Uterus (tissue), 4 donors: ENCODE data around the gene CHCHD1. TPM values are rescaled to one million over a fixed set of nuclear protein-coding genes. Genes with fewer than 3 reads are reported as not detected.

Source experiments
- DNase-seq, 2 donors: peaks; one replicate each; pipeline ENCODE4 v3.0.0-alpha.2; 2019 to 2020
- H3K27ac ChIP-seq, 2 donors: fragments of 200-600 bp; sonication (generic); 1 replicate in 1 of 2; 2 replicates in 1 of 2; pipeline ENCODE4 v1.5.1; 2016 to 2018
- H3K27me3 ChIP-seq, 2 donors: fragments of 200-600 bp; sonication (generic); one replicate each; pipeline ENCODE4 v1.5.1; 2018 to 2019; ENCODE audit warnings: control low read depth in 1 of 2
- H3K36me3 ChIP-seq, 2 donors: fragments of 200-600 bp; sonication (generic); one replicate each; pipeline ENCODE4 v1.5.1; 2019; ENCODE audit warnings: control low read depth in 1 of 2
- H3K4me1 ChIP-seq, 2 donors: fragments of 200-600 bp; sonication (generic); one replicate each; pipeline ENCODE4 v1.5.1; 2018 to 2019; ENCODE audit warnings: control low read depth in 1 of 2
- H3K4me3 ChIP-seq, 2 donors: fragments of 200-600 bp; sonication (generic); 1 replicate in 1 of 2; 2 replicates in 1 of 2; pipeline ENCODE4 v1.5.1; 2018 to 2019; ENCODE audit warnings: mild to moderate bottlenecking in 1 of 2
- H3K9me3 ChIP-seq, 2 donors: fragments of 200-600 bp; sonication (generic); one replicate each; pipeline ENCODE4 v1.5.1; 2019; ENCODE audit warnings: control low read depth in 1 of 2
- POLR2A ChIP-seq, 2 donors: fragments of 450-650 bp; IDR thresholded peaks; one replicate each; pipeline ENCODE4 v1.6.1; 2016; ENCODE audit warnings: antibody characterized with exemption in 2 of 2, mild to moderate bottlenecking in 1 of 2, moderate library complexity in 1 of 2
- intact Hi-C: fragments of 100-400 bp; cut with DNase I; formaldehyde crosslinking; loops from one replicate; pipeline ENCODE4 v1.15.1; 2023; ENCODE audit warnings: low total_unique reads
- total RNA-seq, 4 donors: library from RNA; depleted of rRNA in 3 of 4; stranded (reverse); fragments of >200 nt in 3 of 4; gene quantifications; one replicate each; pipeline versions ENCODE4 v1.1.0 to v1.2.4, GENCODE V29; 2014 to 2023
- TF ChIP-seq, protein P1 (sequence below), 4 experiments: fragments of 200-600 bp in 2 of 4; fragments of 450-650 bp in 2 of 4; sonication (generic) in 2 of 4; IDR thresholded peaks; one replicate each; pipeline ENCODE4 v1.5.1; 2016 to 2019; ENCODE audit warnings: antibody characterized with exemption in 4 of 4, mild to moderate bottlenecking in 2 of 4, moderate library complexity in 1 of 4
- donor health status: DM: yes; HTN: yes; CAD: no.

The CHCHD1 gene
- total RNA-seq: 10 to 100 TPM in 2 of 4 donors, 1 to 10 TPM in 2; 7.1 to 15.3 (median 11.0) TPM

DNA sequence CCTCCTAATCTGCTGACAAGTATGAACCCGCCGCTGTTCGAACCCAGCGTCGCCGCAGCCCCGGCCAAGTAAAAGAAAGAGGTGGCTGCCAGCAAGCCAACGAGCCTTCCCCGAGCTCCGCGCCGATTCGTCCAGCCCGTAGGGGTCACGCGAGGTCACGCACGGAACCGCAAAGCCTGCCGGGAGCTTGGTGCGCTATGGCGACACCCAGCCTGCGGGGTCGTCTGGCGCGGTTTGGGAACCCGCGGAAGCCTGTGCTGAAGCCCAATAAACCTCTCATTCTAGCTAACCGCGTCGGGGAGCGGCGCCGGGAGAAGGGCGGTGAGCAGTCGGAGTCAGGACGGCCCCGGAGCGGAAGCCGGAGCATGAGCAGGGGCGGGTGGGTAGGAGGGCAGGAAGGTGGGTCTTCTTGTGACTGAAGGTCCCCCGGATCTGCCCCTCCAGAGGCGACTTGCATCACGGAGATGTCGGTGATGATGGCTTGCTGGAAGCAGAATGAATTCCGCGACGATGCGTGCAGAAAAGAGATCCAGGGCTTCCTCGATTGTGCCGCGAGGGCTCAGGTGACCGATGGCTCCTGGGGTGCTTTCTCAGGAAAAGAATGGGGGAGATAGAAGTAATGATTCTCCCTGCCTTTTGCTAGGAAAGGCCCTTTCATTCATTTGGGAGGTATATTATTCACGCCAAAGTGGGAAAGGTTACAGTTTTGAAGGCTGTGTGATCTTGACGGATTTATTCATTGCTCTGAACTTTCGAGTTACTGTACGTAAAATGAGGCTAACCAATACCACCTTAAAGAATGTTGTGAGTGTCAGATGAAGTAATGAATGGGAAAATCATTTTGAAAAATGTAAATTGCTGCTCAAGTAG, at the start of gene CHCHD1:
CHCHD1 (plus strand) TSS at position 170 of the 870 bp plus-strand sequence; CDS start at position 198, 28 bp downstream.
- H3K36me3 ChIP-seq: no peaks in the 10 kb centered on the region
- H3K27me3 ChIP-seq: no peaks in the 10 kb centered on the region
- intact Hi-C loops: no loop called here
- peak; percentile 89 to 92 for DNase-seq
- H3K4me1 ChIP-seq: no peaks in the 10 kb centered on the region
- H3K27ac ChIP-seq: peak within 1 kb of the TSS; percentile 91 to 94
- no peaks in the 10 kb centered on the region for H3K9me3 ChIP-seq
- peak in 1 of 2 donors; percentile 54 for TF ChIP-seq POLR2A (IDR thresholded peaks at IDR 0.05)
- TF ChIP-seq, protein P1, sequence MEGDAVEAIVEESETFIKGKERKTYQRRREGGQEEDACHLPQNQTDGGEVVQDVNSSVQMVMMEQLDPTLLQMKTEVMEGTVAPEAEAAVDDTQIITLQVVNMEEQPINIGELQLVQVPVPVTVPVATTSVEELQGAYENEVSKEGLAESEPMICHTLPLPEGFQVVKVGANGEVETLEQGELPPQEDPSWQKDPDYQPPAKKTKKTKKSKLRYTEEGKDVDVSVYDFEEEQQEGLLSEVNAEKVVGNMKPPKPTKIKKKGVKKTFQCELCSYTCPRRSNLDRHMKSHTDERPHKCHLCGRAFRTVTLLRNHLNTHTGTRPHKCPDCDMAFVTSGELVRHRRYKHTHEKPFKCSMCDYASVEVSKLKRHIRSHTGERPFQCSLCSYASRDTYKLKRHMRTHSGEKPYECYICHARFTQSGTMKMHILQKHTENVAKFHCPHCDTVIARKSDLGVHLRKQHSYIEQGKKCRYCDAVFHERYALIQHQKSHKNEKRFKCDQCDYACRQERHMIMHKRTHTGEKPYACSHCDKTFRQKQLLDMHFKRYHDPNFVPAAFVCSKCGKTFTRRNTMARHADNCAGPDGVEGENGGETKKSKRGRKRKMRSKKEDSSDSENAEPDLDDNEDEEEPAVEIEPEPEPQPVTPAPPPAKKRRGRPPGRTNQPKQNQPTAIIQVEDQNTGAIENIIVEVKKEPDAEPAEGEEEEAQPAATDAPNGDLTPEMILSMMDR (IDR thresholded peaks at IDR 0.05): no peak
- H3K4me3 ChIP-seq: peak within 1 kb of the TSS; percentile 75 to 84

DNA sequence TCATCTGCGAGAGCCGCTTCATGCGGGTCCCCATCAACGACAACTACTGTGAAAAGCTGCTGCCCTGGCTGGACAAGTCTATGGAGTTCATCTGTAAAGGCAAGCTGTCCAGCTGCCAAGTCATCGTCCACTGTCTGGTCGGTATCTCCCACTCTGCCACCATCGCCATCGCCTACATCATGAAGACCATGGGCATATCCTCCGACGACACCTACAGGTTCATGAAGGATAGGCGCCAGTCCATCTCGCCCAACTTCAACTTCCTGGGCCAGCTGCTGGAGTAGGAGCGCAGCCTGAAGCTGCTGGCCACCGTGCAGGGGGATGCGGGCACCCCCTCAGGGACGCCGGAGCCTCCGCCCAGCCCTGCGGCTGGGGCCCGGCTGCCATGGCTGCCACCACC, 49.4 kb upstream of the CHCHD1 start:
- no peak for TF ChIP-seq POLR2A (IDR thresholded peaks at IDR 0.05)
- TF ChIP-seq, protein P1 (IDR thresholded peaks at IDR 0.05): no peak
- H3K9me3 ChIP-seq: no peaks in the 10 kb centered on the region

DNA sequence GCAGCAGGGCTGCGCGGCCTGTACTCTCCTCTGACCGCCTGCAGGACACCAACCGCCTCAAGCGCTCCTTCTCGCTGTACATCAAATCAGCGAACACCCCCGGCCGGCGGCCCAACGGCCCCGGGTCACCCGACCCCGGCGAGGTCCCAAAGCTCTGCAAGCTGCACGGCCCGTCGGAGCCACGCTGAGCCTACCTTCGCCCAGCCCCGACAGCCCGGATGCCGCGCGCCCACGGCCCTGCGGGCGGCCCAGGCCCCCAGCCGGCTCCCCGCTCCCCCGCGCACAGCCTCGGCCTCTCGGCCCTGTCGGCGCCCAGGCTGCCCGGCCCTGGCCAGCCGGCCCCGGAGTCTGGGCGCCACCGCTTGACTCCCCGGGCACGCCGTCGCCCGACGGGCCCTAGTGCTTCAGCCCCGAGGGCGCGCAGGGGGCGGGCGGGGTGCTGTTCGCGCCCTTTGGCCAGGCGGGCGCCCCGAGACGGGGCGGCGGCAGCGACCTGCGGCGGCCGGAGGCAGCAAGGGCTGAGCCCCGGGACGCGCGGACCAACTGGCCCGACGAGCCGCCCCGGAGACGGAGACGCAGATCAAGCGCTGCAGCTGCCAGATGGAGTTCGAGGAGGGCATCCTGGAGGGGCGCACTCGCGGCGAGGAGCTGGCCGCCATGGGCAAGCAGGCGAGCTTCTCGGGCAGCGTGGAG, 48.8 kb upstream of the CHCHD1 start:
- H3K9me3 ChIP-seq: no peaks in the 10 kb centered on the region
- H3K36me3 ChIP-seq: no peaks in the 10 kb centered on the region
- no peak overlapping the region for H3K4me3 ChIP-seq
- intact Hi-C loops: no loop called here
- H3K27ac ChIP-seq: no peak overlapping the region
- TF ChIP-seq POLR2A (IDR thresholded peaks at IDR 0.05): no peak
- TF ChIP-seq, protein P1 (IDR thresholded peaks at IDR 0.05): no peak
- H3K27me3 ChIP-seq: no peaks in the 10 kb centered on the region
- no peak for DNase-seq
- H3K4me1 ChIP-seq: peaks cover 0 to 6% of the 10 kb centered on the region in 2 donors

More for the DNA sequence above, 49.4 kb upstream of the CHCHD1 start:
- peaks cover 0 to 6% of the 10 kb centered on the region in 2 donors for H3K4me1 ChIP-seq
- no peak overlapping the region for H3K4me3 ChIP-seq
- intact Hi-C loops: no loop called here
- no peak overlapping the region for H3K27ac ChIP-seq
- H3K36me3 ChIP-seq: no peaks in the 10 kb centered on the region
- no peak for DNase-seq
- no peaks in the 10 kb centered on the region for H3K27me3 ChIP-seq

DNA sequence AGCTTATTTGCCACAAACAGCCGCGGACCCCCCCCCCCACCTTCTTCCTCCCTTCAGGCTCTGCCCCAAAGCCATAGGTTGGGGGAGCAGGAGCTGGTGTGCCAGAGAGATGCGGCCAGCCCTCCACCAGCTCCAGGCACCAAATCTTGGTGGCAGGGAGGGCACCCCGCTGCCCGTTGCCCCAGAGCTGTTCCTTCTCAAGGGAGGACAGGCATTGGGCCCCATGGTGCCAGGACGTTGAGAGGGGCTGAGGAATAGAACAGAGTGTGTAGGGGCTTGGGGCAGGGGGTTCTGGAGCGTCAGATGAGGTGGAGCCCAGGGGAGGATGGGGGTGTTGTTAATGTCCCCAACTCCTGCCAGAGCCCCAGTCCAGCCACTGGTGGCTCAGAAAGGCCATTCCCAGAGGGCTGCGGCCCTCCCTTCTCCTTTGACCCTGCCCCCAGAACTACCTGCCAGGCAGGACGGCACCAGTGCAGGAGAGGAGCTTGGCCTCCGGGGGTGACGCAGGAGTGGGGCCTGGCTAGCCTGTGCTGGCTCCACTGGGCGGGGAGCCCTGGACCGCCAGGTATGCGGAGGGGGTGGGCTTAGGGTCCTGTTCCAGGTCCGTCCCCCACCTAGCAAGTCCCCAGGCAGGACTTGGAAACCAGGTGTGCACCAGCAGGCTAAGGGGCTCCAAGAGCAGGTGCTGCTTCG, 47.7 kb upstream of the CHCHD1 start:
- intact Hi-C loops: no loop called here
- peaks cover 0 to 6% of the 10 kb centered on the region in 2 donors for H3K4me1 ChIP-seq
- H3K27me3 ChIP-seq: no peaks in the 10 kb centered on the region
- H3K36me3 ChIP-seq: no peaks in the 10 kb centered on the region
- no peak for DNase-seq
- TF ChIP-seq POLR2A (IDR thresholded peaks at IDR 0.05): no peak
- TF ChIP-seq, protein P1 (IDR thresholded peaks at IDR 0.05): no peak
- H3K9me3 ChIP-seq: no peaks in the 10 kb centered on the region
- H3K4me3 ChIP-seq: no peak overlapping the region
- H3K27ac ChIP-seq: no peak overlapping the region
